CD14-positive monocyte (primary cell): Measurements from ENCODE around the gene LMO3. TPM values are rescaled to one million over a fixed set of nuclear protein-coding genes. Genes with fewer than 3 reads are reported as not detected.

Source experiments
- DNase-seq, 3 donors: peaks; one replicate each; pipeline ENCODE4 v3.0.0-alpha.2; 2011 to 2022
- H2AFZ ChIP-seq: 2 replicates; pipeline ENCODE4 v1.6.0; 2012; ENCODE audit warnings: mild to moderate bottlenecking, low read depth, low read length, inconsistent platforms; ENCODE audit not compliant: insufficient read depth, poor library complexity, severe bottlenecking
- H3K27ac ChIP-seq, 2 donors: 1 replicate in 1 of 2; 2 replicates in 1 of 2; pipeline ENCODE4 v1.5.1; 2012 to 2013; ENCODE audit warnings: low read length in 2 of 2, control low read depth in 1 of 2, inconsistent platforms in 1 of 2, low read depth in 1 of 2, mild to moderate bottlenecking in 1 of 2
- H3K27me3 ChIP-seq, 2 donors: one replicate each; pipeline versions ENCODE4 v1.6.0 to v1.6.1; 2011 to 2013; ENCODE audit warnings: low read length in 2 of 2; ENCODE audit not compliant: control insufficient read depth in 2 of 2, insufficient read depth in 2 of 2
- H3K36me3 ChIP-seq, 2 donors: replicated peaks in 1 of 2; 1 replicate in 1 of 2; 2 replicates in 1 of 2; pipeline versions ENCODE4 v1.5.1 to v1.6.1; 2012 to 2013; ENCODE audit warnings: low read length in 2 of 2, control low read depth in 1 of 2, inconsistent platforms in 1 of 2, mild to moderate bottlenecking in 1 of 2; ENCODE audit not compliant: insufficient read depth in 2 of 2, control insufficient read depth in 1 of 2
- H3K4me1 ChIP-seq, 2 donors: 1 replicate in 1 of 2; 2 replicates in 1 of 2; pipeline versions ENCODE4 v1.5.1 to v1.6.1; 2012 to 2013; ENCODE audit warnings: low read length in 2 of 2, control low read depth in 1 of 2, inconsistent platforms in 1 of 2, mild to moderate bottlenecking in 1 of 2, moderate library complexity in 1 of 2; ENCODE audit not compliant: insufficient read depth in 2 of 2, control insufficient read depth in 1 of 2
- H3K4me2 ChIP-seq: replicated peaks from 2 replicates; pipeline ENCODE3; 2012; ENCODE audit warnings: low read length, moderate library complexity, mild to moderate bottlenecking; ENCODE audit not compliant: poor library complexity, severe bottlenecking; ENCODE audit errors: extremely low read depth
- H3K4me3 ChIP-seq, 3 experiments: fragments of 200-600 bp in 1 of 3; sonication (generic) in 1 of 3; replicated peaks in 1 of 3; 1 replicate in 2 of 3; 2 replicates in 1 of 3; pipeline ENCODE4 v1.5.1; 2011 to 2013; ENCODE audit warnings: low read length in 3 of 3, mild to moderate bottlenecking in 3 of 3, control low read depth in 2 of 3, low read depth in 2 of 3, inconsistent platforms in 1 of 3, moderate library complexity in 1 of 3
- H3K79me2 ChIP-seq: 2 replicates; pipeline ENCODE4 v1.6.0; 2012; ENCODE audit warnings: mild to moderate bottlenecking, control low read depth, inconsistent platforms, low read length, moderate library complexity; ENCODE audit not compliant: insufficient read depth
- H3K9ac ChIP-seq: 2 replicates; pipeline ENCODE4 v1.6.0; 2017; ENCODE audit warnings: low read length, mild to moderate bottlenecking; ENCODE audit not compliant: insufficient read depth, poor library complexity, severe bottlenecking
- H3K9me3 ChIP-seq, 2 donors: replicated peaks in 1 of 2; 1 replicate in 1 of 2; 2 replicates in 1 of 2; pipeline versions ENCODE4 v1.5.1 to v1.6.1; 2012 to 2013; ENCODE audit warnings: low read length in 2 of 2, control low read depth in 1 of 2; ENCODE audit not compliant: control insufficient read depth in 1 of 2, insufficient read depth in 1 of 2
- H4K20me1 ChIP-seq: 2 replicates; pipeline ENCODE4 v1.6.0; 2012; ENCODE audit warnings: mild to moderate bottlenecking, low read length, control low read depth, moderate library complexity; ENCODE audit not compliant: insufficient read depth
- H3K27ac Mint-ChIP-seq, 7 donors: one replicate each; pipeline ENCODE4 v1.8.0; 2020; ENCODE audit warnings: mild to moderate bottlenecking in 7 of 7, mixed read lengths in 7 of 7, moderate library complexity in 6 of 7, inconsistent platforms in 2 of 7
- H3K27me3 Mint-ChIP-seq, 3 donors: one replicate each; pipeline ENCODE4 v1.8.0; 2021 to 2022; ENCODE audit warnings: low read depth in 3 of 3, mild to moderate bottlenecking in 3 of 3, mixed read lengths in 3 of 3, moderate library complexity in 3 of 3, inconsistent platforms in 1 of 3
- H3K36me3 Mint-ChIP-seq, 2 donors: one replicate each; pipeline ENCODE4 v1.8.0; 2020; ENCODE audit warnings: mixed read lengths in 2 of 2, inconsistent platforms in 1 of 2, mild to moderate bottlenecking in 1 of 2
- H3K4me1 Mint-ChIP-seq: one replicate; pipeline ENCODE4 v1.8.0; 2020; ENCODE audit warnings: mild to moderate bottlenecking, mixed read lengths
- H3K4me3 Mint-ChIP-seq, 2 donors: one replicate each; pipeline ENCODE4 v1.8.0; 2020; ENCODE audit warnings: mild to moderate bottlenecking in 2 of 2, mixed read lengths in 2 of 2, moderate library complexity in 1 of 2
- H3K9me3 Mint-ChIP-seq, 7 donors: one replicate each; pipeline ENCODE4 v1.8.0; 2020 to 2022; ENCODE audit warnings: mixed read lengths in 7 of 7, mild to moderate bottlenecking in 6 of 7, moderate library complexity in 6 of 7, inconsistent platforms in 2 of 7
- CTCF ChIP-seq: fragments of 200-600 bp; IDR thresholded peaks from one replicate; pipeline ENCODE4 v1.8.0; 2022; ENCODE audit warnings: antibody characterized with exemption, mild to moderate bottlenecking
- WGBS: methylation state at CpG from one replicate; pipeline ENCODE4 v1.1.5; 2013; ENCODE audit warnings: missing lambda C conversion rate; ENCODE audit not compliant: insufficient coverage; 5-methylcytosine and 5-hydroxymethylcytosine counted together
- intact Hi-C, 2 donors: fragments of 100-400 bp; cut with micrococcal nuclease; formaldehyde crosslinking; loops; one replicate each; pipeline versions ENCODE4 v1.15.0 to v1.15.1; 2023
- polyA plus RNA-seq, 3 donors: library from polyadenylated mRNA; depleted of rRNA in 1 of 3; unstranded in 2 of 3; stranded (reverse) in 1 of 3; fragments of 300-500 nt in 2 of 3; fragments of >200 nt in 1 of 3; fragmentation: Illumina TruSeq in 2 of 3; gene quantifications; 1 replicate in 2 of 3; 2 replicates in 1 of 3; pipeline ENCODE4 v1.2.3, GENCODE V29; 2012 to 2021

LMO3 gene
- polyA plus RNA-seq, 3 donors, result not detected

- H2AFZ ChIP-seq, result no peak overlapping the region
- no peaks in the 10 kb centered on the region for H3K4me1 ChIP-seq
- WGBS, result 83% methylated on average over 1 of the region's 1 CpG
- H3K9ac ChIP-seq, result no peak overlapping the region
- Mint-ChIP-seq H3K36me3 (no peaks in the 10 kb centered on the region), H3K27ac (no peak overlapping the region), H3K9me3 (peaks cover 0 to 3% (median 1%) of the 10 kb centered on the region in 7 donors), H3K27me3 (peaks cover 0 to 3% (median 2%) of the 10 kb centered on the region in 3 donors), H3K4me3 (no peak overlapping the region), H3K4me1 (no peaks in the 10 kb centered on the region)
- H3K4me3 ChIP-seq, result no peak overlapping the region
- H4K20me1 ChIP-seq, result no peaks in the 10 kb centered on the region
- H3K9me3 ChIP-seq, result no peaks in the 10 kb centered on the region
- TF ChIP-seq CTCF, result no peak
- H3K4me2 ChIP-seq, result no peak overlapping the region
- intact Hi-C loops, result no loop called here
- no peaks in the 10 kb centered on the region for H3K27me3 ChIP-seq
- no peaks in the 10 kb centered on the region for H3K36me3 ChIP-seq
- no peaks in the 10 kb centered on the region for H3K79me2 ChIP-seq
- DNase-seq, result no peak
- no peak overlapping the region for H3K27ac ChIP-seq
Observed at GRCh38 chr12:16564675-16565074, 41.3 kb downstream of the LMO3 start.

GRCh38 chr12:16563504-16563903 lies 42.5 kb downstream of the LMO3 start:
- no peak overlapping the region for H3K4me2 ChIP-seq
- Mint-ChIP-seq H3K4me1 (no peaks in the 10 kb centered on the region), H3K27ac (no peak overlapping the region), H3K36me3 (no peaks in the 10 kb centered on the region), H3K27me3 (peaks cover 0 to 3% (median 0%) of the 10 kb centered on the region in 3 donors), H3K4me3 (no peak overlapping the region), H3K9me3 (peaks cover 0 to 3% (median 1%) of the 10 kb centered on the region in 7 donors)
- H4K20me1 ChIP-seq, result no peaks in the 10 kb centered on the region
- H3K27ac ChIP-seq, result no peak overlapping the region
- H3K9me3 ChIP-seq, result no peaks in the 10 kb centered on the region
- no peaks in the 10 kb centered on the region for H3K4me1 ChIP-seq
- DNase-seq, result no peak
- no peaks in the 10 kb centered on the region for H3K79me2 ChIP-seq
- H3K27me3 ChIP-seq, result no peaks in the 10 kb centered on the region
- intact Hi-C loops, result no loop called here
- H3K4me3 ChIP-seq, result no peak overlapping the region
- no peak for TF ChIP-seq CTCF
- no peaks in the 10 kb centered on the region for H3K36me3 ChIP-seq
- H3K9ac ChIP-seq, result no peak overlapping the region
- no peak overlapping the region for H2AFZ ChIP-seq
- no CpG with 5 or more reads among the region's 3 CpGs for WGBS
